Panc1 (cell line): ENCODE results near the gene KIAA0930.

Source experiments
- POLR2AphosphoS5 ChIP-seq: IDR thresholded peaks from 2 replicates; pipeline ENCODE4 v1.6.1; 2012; ENCODE audit warnings: mild to moderate bottlenecking, low read depth, low read length, moderate library complexity
- SIN3A ChIP-seq: IDR thresholded peaks from 2 replicates; pipeline ENCODE4 v1.6.1; 2012; ENCODE audit warnings: low read depth, mild to moderate bottlenecking, low read length, moderate library complexity, borderline replicate concordance; ENCODE audit not compliant: insufficient read depth
- TCF7L2 ChIP-seq: IDR thresholded peaks from 2 replicates; pipeline ENCODE4 v1.6.1; 2011; ENCODE audit warnings: mild to moderate bottlenecking, low read depth, low read length, inconsistent platforms
- TF ChIP-seq, protein P1 (sequence below): fragments of 450-650 bp; IDR thresholded peaks from 2 replicates; pipeline ENCODE4 v1.5.1; 2017; ENCODE audit warnings: mild to moderate bottlenecking
- TF ChIP-seq, protein P2 (sequence below), 2 experiments: IDR thresholded peaks; 2 replicates each; pipeline ENCODE4 v1.6.1; 2011 to 2012; ENCODE audit warnings: low read depth in 2 of 2, control low read depth in 1 of 2, low read length in 1 of 2, mild to moderate bottlenecking in 1 of 2, moderate library complexity in 1 of 2; ENCODE audit not compliant: insufficient read depth in 1 of 2

DNA sequence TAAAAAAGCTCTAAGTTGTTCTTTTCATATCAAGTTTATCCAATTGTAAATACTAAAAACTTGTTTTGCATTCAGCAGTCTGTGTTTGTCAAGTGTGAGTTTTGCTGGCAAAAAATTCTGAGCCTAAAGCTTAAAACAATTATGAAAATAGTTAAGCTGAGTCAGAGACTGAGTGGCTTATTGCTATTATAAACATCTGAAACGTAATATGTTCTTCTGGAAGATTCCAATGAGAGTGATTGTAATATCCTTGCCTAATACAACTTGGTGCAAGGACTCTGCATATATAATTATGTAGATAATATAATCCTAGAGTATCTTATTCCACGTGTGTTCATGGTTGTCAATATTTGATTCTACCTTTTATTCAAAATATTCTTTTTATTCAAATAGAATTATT, 91.0 kb downstream of the KIAA0930 start:
- TF ChIP-seq, protein P1, sequence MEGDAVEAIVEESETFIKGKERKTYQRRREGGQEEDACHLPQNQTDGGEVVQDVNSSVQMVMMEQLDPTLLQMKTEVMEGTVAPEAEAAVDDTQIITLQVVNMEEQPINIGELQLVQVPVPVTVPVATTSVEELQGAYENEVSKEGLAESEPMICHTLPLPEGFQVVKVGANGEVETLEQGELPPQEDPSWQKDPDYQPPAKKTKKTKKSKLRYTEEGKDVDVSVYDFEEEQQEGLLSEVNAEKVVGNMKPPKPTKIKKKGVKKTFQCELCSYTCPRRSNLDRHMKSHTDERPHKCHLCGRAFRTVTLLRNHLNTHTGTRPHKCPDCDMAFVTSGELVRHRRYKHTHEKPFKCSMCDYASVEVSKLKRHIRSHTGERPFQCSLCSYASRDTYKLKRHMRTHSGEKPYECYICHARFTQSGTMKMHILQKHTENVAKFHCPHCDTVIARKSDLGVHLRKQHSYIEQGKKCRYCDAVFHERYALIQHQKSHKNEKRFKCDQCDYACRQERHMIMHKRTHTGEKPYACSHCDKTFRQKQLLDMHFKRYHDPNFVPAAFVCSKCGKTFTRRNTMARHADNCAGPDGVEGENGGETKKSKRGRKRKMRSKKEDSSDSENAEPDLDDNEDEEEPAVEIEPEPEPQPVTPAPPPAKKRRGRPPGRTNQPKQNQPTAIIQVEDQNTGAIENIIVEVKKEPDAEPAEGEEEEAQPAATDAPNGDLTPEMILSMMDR, result no peak
- TF ChIP-seq POLR2AphosphoS5, result no peak
- TF ChIP-seq, protein P2, sequence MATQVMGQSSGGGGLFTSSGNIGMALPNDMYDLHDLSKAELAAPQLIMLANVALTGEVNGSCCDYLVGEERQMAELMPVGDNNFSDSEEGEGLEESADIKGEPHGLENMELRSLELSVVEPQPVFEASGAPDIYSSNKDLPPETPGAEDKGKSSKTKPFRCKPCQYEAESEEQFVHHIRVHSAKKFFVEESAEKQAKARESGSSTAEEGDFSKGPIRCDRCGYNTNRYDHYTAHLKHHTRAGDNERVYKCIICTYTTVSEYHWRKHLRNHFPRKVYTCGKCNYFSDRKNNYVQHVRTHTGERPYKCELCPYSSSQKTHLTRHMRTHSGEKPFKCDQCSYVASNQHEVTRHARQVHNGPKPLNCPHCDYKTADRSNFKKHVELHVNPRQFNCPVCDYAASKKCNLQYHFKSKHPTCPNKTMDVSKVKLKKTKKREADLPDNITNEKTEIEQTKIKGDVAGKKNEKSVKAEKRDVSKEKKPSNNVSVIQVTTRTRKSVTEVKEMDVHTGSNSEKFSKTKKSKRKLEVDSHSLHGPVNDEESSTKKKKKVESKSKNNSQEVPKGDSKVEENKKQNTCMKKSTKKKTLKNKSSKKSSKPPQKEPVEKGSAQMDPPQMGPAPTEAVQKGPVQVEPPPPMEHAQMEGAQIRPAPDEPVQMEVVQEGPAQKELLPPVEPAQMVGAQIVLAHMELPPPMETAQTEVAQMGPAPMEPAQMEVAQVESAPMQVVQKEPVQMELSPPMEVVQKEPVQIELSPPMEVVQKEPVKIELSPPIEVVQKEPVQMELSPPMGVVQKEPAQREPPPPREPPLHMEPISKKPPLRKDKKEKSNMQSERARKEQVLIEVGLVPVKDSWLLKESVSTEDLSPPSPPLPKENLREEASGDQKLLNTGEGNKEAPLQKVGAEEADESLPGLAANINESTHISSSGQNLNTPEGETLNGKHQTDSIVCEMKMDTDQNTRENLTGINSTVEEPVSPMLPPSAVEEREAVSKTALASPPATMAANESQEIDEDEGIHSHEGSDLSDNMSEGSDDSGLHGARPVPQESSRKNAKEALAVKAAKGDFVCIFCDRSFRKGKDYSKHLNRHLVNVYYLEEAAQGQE (IDR thresholded peaks at IDR 0.05; ENCODE audit: insufficient read depth in 1 of 2, low read depth in 2 of 2, low read length in 1 of 2), result no peak
- TF ChIP-seq SIN3A, result no peak
- TF ChIP-seq TCF7L2, result no peak
